Posterior vena cava (tissue), 2 donors: Measurements from ENCODE around the gene PLCG2. TPM values are rescaled to one million over a fixed set of nuclear protein-coding genes. Genes with fewer than 3 reads are reported as not detected.
"Not testable (repeated sequence)": the region's sequence is repeated elsewhere in the genome, so short reads cannot be mapped to it uniquely, and the experiment has no call there.

ENCODE experiments used
- DNase-seq: peaks from one replicate; pipeline ENCODE4 v3.0.0-alpha.2; 2020; ENCODE audit warnings: low spot score
- intact Hi-C, 2 donors: fragments of 100-400 bp; cut with DNase I; formaldehyde crosslinking; loops; one replicate each; pipeline versions ENCODE4 v1.14.1 to v1.14.2; 2022 to 2023
- total RNA-seq, 2 donors: library from RNA; stranded (reverse); fragmentation: NEBNext Ultra II Directional; extraction: Animal tissue kit (Norgen Biotek cat#: 25700); gene quantifications; one replicate each; pipeline ENCODE4 v1.2.1, GENCODE V29; 2021
- donor health status: DM: yes; HTN: yes; CAD: no.
- donor health status: DM: yes; HTN: yes; CAD: no.

The PLCG2 gene
- total RNA-seq, 2 donors from 2014 or later, result 15.9 to 24.5 TPM

- intact Hi-C loops, result no loop called here
- no peak for DNase-seq
These were observed 160.3 kb downstream of the PLCG2 start for GRCh38 chr16:81939164-81940056.

GRCh38 chr16:81940781-81941560, 161.9 kb downstream of the PLCG2 start:
- intact Hi-C loops, result no loop called here
- no peak for DNase-seq

GRCh38 chr16:81942007-81942601, 163.0 kb downstream of the PLCG2 start:
- intact Hi-C loops, result no loop called here
- no peak for DNase-seq

GRCh38 chr16:81945665-81946064, 166.6 kb downstream of the PLCG2 start:
- intact Hi-C loops, result no loop called here
- DNase-seq, result no peak

- intact Hi-C loops, result no loop called here
- DNase-seq, result no peak
These were observed 167.1 kb downstream of the PLCG2 start for GRCh38 chr16:81946206-81946605.

GRCh38 chr16:81951564-81951963, 172.5 kb downstream of the PLCG2 start:
- intact Hi-C loops, result no loop called here

GRCh38 chr16:81956213-81956948, 177.3 kb downstream of the PLCG2 start:
- intact Hi-C loops, result no loop called here
- DNase-seq, result no peak

More at GRCh38 chr16:81951564-81951963, 172.5 kb downstream of the PLCG2 start:
- no peak for DNase-seq

- intact Hi-C loops, result no loop called here
- DNase-seq, result no peak
These were observed 185.7 kb downstream of the PLCG2 start for GRCh38 chr16:81964808-81965207.

- intact Hi-C loops, result loop anchor here in 1 of 2 donors (1.0 kb wide), 1 partner anchor 18 kb away; no protein-coding TSS in a partner anchor
- no peak for DNase-seq
These were observed 188.3 kb downstream of the PLCG2 start for GRCh38 chr16:81967358-81967757.

GRCh38 chr16:81971853-81972252, 192.8 kb downstream of the PLCG2 start:
- intact Hi-C loops, result no loop called here

GRCh38 chr16:81973737-81974136, 194.6 kb downstream of the PLCG2 start:
- DNase-seq, result no peak
- intact Hi-C loops, result no loop called here

More at GRCh38 chr16:81971853-81972252, 192.8 kb downstream of the PLCG2 start:
- DNase-seq, result no peak

- DNase-seq, result no peak
- intact Hi-C loops, result no loop called here
These were observed 196.5 kb downstream of the PLCG2 start for GRCh38 chr16:81975637-81976036.

- DNase-seq, intact Hi-C loops: not testable (repeated sequence)
These were observed 198.3 kb downstream of the PLCG2 start for GRCh38 chr16:81977335-81977942.

GRCh38 chr16:81987121-81987520, 208.0 kb downstream of the PLCG2 start:
- no peak for DNase-seq
- intact Hi-C loops, result no loop called here

GRCh38 chr16:81987706-81988105, 208.6 kb downstream of the PLCG2 start:
- intact Hi-C loops, result no loop called here
- no peak for DNase-seq

GRCh38 chr16:81992859-81993258, 213.8 kb downstream of the PLCG2 start:
- intact Hi-C loops, result no loop called here

GRCh38 chr16:81994485-81994884, 215.4 kb downstream of the PLCG2 start:
- no peak for DNase-seq
- intact Hi-C loops, result no loop called here

More at GRCh38 chr16:81992859-81993258, 213.8 kb downstream of the PLCG2 start:
- no peak for DNase-seq

GRCh38 chr16:81995651-81996050, 216.6 kb downstream of the PLCG2 start:
- intact Hi-C loops, result no loop called here
- no peak for DNase-seq
